Duodenal mucosa (tissue), 2 donors: ENCODE measurements around the gene CES4A.
"Not testable (repeated sequence)": the region's sequence is repeated elsewhere in the genome, so short reads cannot be mapped to it uniquely, and the experiment has no call there.

ENCODE experiments used
- H3K27ac ChIP-seq: one replicate; pipeline ENCODE4 v1.7.0; 2013; ENCODE audit warnings: low read depth, low read length
- H3K27me3 ChIP-seq, 2 donors: one replicate each; pipeline ENCODE4 v1.7.0; 2013; ENCODE audit warnings: low read length in 2 of 2, control low read depth in 1 of 2; ENCODE audit not compliant: insufficient read depth in 2 of 2, control insufficient read depth in 1 of 2
- H3K36me3 ChIP-seq, 2 donors: one replicate each; pipeline ENCODE4 v1.7.0; 2013; ENCODE audit warnings: low read length in 2 of 2, control low read depth in 1 of 2; ENCODE audit not compliant: insufficient read depth in 2 of 2, control insufficient read depth in 1 of 2
- H3K4me1 ChIP-seq, 2 donors: one replicate each; pipeline ENCODE4 v1.7.0; 2013; ENCODE audit warnings: low read length in 2 of 2, control low read depth in 1 of 2; ENCODE audit not compliant: insufficient read depth in 2 of 2, control insufficient read depth in 1 of 2
- H3K4me3 ChIP-seq, 2 donors: one replicate each; pipeline ENCODE4 v1.7.0; 2013; ENCODE audit warnings: low read length in 2 of 2, low read depth in 1 of 2
- H3K9ac ChIP-seq, 2 donors: one replicate each; pipeline ENCODE4 v1.7.0; 2013; ENCODE audit warnings: low read length in 2 of 2, low read depth in 1 of 2
- H3K9me3 ChIP-seq, 2 donors: one replicate each; pipeline ENCODE4 v1.7.0; 2013; ENCODE audit warnings: low read length in 2 of 2, control low read depth in 1 of 2; ENCODE audit not compliant: control insufficient read depth in 1 of 2

CES4A gene

DNA sequence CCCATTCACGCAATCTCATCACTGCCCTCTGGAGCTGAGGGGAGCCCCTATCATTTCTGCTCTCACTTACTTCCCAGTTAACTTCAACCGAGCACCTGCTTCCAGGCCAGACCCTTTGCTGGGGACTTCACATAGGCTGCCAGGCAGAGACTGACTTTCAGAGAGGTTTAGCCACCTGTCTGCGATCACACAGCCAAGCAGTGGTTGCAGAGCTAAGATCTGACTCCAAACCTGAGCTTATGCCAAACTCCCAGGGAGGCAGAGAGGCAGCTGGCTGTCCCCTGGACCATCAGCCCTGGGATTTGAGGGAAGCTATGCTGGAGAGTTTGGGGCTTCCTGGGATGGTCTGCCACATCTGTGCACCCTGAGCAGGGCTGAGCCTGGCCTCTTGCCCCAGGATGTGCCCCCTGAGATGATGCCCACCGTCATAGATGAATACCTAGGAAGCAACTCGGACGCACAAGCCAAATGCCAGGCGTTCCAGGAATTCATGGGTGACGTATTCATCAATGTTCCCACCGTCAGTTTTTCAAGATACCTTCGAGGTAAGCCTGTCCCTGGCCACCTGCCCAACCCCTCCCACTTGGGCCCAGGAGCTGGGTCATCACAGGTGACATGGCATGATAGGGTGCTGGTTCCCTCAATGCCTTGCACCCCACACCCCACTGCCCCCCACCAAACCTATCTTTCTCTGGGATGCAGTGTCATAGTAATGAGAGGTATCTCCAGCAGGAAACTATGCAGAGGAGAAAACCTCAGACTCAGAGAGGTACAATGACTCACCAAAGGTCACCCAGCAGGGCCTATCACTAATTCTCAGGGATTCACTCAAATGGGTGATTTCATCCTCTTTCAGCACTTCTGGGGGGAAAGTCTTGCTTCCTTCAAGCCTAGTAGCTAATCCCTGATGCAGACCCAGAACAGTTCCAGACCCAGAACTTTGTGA is 17.3 kb upstream of the CES4A start:
- H3K27me3 ChIP-seq = no peaks in the 10 kb centered on the region
- no peak overlapping the region for H3K27ac ChIP-seq

DNA sequence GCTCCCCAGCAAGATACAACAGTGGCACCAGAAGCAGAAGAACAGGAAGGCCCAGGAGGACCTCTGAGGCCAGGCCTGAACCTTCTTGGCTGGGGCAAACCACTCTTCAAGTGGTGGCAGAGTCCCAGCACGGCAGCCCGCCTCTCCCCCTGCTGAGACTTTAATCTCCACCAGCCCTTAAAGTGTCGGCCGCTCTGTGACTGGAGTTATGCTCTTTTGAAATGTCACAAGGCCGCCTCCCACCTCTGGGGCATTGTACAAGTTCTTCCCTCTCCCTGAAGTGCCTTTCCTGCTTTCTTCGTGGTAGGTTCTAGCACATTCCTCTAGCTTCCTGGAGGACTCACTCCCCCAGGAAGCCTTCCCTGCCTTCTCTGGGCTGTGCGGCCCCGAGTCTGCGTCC is 15.4 kb upstream of the CES4A start:
- H3K4me3 ChIP-seq = no peak overlapping the region
- no peak overlapping the region for H3K9ac ChIP-seq
- peaks cover 3 to 26% of the 10 kb centered on the region in 2 donors for H3K36me3 ChIP-seq
- H3K27me3 ChIP-seq = no peaks in the 10 kb centered on the region
- no peak overlapping the region for H3K27ac ChIP-seq
- H3K9me3 ChIP-seq = no peaks in the 10 kb centered on the region
- peaks cover 0 to 15% of the 10 kb centered on the region in 2 donors for H3K4me1 ChIP-seq

More for the DNA sequence above, 17.3 kb upstream of the CES4A start:
- no peaks in the 10 kb centered on the region for H3K9me3 ChIP-seq
- H3K9ac ChIP-seq = no peak overlapping the region
- peaks cover 0 to 8% of the 10 kb centered on the region in 2 donors for H3K4me1 ChIP-seq
- no peak overlapping the region for H3K4me3 ChIP-seq
- H3K36me3 ChIP-seq = peaks cover 6 to 45% of the 10 kb centered on the region in 2 donors

DNA sequence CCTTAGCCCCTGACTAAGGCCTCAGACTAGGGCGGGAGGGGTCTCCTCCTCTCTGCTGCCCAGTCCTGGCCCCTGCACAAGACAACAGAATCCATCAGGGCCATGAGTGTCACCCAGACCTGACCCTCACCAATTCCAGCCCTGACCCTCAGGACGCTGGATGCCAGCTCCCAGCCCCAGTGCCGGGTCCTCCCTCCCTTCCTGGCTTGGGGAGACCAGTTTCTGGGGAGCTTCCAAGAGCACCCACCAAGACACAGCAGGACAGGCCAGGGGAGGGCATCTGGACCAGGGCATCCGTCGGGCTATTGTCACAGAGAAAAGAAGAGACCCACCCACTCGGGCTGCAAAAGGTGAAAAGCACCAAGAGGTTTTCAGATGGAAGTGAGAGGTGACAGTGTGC is 14.7 kb upstream of the CES4A start:
- Histone ChIP-seq H3K27ac (no peak overlapping the region), H3K9ac (no peak overlapping the region), H3K36me3 (peaks cover 3 to 24% of the 10 kb centered on the region in 2 donors), H3K9me3 (no peaks in the 10 kb centered on the region), H3K4me3 (no peak overlapping the region), H3K27me3 (no peaks in the 10 kb centered on the region), H3K4me1 (peaks cover 0 to 15% of the 10 kb centered on the region in 2 donors)

DNA sequence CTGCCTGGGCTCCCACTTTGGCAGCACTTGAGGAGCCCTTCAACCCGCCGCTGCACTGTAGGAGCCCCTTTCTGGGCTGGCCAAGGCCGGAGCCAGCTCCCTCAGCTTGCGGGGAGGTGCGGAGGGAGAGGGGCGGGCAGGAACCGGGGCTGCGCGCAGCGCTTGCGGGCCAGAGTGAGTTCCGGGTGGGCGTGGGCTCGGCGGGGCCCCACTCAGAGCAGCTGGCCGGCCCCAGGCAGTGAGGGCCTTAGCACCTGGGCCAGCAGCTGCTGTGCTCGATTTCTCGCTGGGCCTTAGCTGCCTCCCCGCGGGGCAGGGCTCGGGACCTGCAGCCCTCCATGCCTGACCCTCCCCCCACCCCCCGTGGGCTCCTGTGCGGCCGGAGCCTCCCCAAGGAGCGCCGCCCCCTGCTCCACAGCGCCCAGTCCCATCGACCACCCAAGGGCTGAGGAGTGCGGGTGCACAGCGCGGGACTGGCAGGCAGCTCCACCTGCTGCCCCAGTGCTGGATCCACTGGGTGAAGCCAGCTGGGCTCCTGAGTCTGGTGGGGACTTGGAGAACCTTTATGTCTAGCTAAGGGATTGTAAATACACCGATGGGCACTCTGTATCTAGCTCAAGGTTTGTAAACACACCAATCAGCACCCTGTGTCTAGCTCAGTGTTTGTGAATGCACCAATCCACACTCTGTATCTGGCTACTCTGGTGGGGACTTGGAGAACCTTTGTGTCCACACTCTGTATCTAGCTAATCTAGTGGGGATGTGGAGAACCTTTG is 14.0 kb upstream of the CES4A start:
- Histone ChIP-seq H3K4me1 (peaks cover 0 to 15% of the 10 kb centered on the region in 2 donors), H3K36me3 (peaks cover under 1 to 21% of the 10 kb centered on the region in 2 donors)
- not testable (repeated sequence) for H3K4me3 ChIP-seq, H3K27me3 ChIP-seq, H3K9me3 ChIP-seq, H3K27ac ChIP-seq, H3K9ac ChIP-seq

DNA sequence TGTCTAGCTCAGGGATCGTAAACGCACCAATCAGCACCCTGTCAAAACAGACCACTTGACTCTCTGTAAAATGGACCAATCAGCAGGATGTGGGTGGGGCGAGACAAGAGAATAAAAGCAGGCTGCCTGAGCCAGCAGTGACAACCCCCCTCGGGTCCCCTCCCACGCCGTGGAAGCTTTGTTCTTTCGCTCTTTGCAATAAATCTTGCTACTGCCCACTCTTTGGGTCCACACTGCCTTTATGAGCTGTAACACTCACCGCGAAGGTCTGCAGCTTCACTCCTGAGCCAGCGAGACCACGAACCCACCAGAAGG is 13.5 kb upstream of the CES4A start:
- H3K4me3 ChIP-seq, H3K27me3 ChIP-seq, H3K27ac ChIP-seq, H3K9ac ChIP-seq, H3K9me3 ChIP-seq: not testable (repeated sequence)
- peaks cover 0 to 15% of the 10 kb centered on the region in 2 donors for H3K4me1 ChIP-seq
- H3K36me3 ChIP-seq = peaks cover 0 to 21% of the 10 kb centered on the region in 2 donors

DNA sequence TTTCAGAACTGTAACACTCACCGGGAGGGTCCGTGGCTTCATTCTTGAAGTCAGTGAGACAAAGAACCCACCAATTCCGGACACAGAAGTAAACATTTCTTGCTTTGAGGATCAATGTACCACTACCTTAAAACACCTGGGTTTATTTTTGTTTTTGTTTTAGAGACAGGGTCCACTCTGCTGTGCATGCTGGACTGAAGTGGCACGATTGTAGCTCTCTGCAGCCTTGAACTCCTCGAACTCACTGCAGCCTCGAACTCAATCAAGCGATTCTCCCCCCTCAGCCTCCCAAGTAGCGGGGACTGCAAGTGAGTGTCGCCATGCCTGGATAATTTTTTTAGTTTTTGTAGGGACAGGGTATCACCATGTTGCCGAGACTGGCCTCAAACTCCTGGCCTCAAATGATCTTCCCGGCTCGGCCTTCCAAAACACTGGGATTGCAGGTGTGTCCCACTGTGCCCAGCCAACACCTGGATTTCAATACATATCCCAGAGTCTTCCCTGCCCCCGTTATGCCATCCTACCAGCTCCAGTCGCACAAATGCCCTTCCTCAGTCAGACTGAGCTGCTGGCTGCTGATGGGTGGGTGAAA is 13.0 kb upstream of the CES4A start:
- Histone ChIP-seq H3K36me3 (peaks cover 0 to 19% of the 10 kb centered on the region in 2 donors), H3K4me1 (peaks cover 0 to 15% of the 10 kb centered on the region in 2 donors), H3K27ac (no peak overlapping the region), H3K9me3 (no peaks in the 10 kb centered on the region), H3K9ac (no peak overlapping the region), H3K4me3 (no peak overlapping the region), H3K27me3 (no peaks in the 10 kb centered on the region)

DNA sequence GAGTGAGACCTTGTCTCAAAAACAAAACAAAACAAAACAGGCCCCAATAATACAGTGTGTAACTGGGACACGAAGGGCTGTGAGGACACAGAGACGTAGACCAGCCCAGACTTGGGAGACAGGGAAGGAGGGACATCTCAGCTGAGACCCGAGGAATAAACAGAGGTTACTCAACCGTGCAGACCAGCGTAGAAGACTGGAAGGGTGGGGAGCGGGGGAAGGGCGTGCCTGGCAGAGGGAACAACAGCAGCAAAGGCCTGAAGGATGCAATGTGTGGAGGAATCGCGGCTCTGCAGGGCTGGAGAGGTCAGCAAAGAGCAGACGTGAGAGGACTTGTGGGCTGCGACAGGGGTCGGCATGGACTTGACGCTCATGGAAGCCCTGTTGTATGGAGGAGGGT is 11.6 kb upstream of the CES4A start:
- no peak overlapping the region for H3K27ac ChIP-seq
- no peaks in the 10 kb centered on the region for H3K27me3 ChIP-seq
- H3K4me1 ChIP-seq = peaks cover 0 to 15% of the 10 kb centered on the region in 2 donors
- no peak overlapping the region for H3K4me3 ChIP-seq
- peaks cover 0 to 8% of the 10 kb centered on the region in 2 donors for H3K36me3 ChIP-seq
- H3K9me3 ChIP-seq = no peaks in the 10 kb centered on the region
- H3K9ac ChIP-seq = no peak overlapping the region

DNA sequence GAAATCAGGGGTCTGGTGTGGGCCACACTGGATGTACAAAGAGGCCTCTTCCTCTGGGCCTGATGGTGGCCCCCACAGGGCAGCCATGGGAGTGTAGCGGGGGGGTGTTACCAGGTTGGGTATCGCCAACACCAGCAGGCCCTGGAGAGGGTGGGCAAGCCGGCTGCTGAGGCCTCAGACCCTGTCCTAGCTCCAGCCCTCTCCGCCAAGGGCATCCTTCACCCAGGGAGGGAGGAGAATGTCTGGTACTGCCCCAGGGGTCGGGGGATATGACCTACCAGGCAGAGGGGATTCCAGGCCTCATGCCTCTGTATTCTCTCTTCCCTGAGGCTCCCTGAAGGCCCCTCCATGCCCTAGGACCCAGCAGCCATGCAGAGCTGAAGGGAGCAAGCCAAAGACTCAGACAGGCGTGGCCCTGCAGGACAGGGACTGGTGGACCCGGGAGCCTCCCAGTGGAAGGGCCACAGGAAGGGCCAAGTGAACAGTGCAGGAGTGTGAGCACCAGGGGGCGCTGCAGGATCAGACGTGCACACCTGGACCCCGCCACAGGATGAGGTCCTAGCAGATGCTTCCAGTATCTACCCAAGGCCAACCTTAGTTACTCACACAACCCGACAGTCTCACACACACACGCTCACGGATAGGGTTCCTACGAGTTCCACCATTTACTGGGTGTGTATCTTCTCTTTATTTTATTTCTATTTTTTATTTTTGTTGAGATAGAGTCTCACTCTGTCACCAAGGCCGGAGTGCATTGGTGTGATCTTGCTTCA is 10.9 kb upstream of the CES4A start:
- peaks cover 0 to 15% of the 10 kb centered on the region in 2 donors for H3K4me1 ChIP-seq
- H3K27me3 ChIP-seq = no peaks in the 10 kb centered on the region
- H3K9me3 ChIP-seq = no peaks in the 10 kb centered on the region
- no peak overlapping the region for H3K4me3 ChIP-seq
- H3K9ac ChIP-seq = peak overlapping the region in 1 of 2 donors; percentile 25
- peaks cover 0 to 4% of the 10 kb centered on the region in 2 donors for H3K36me3 ChIP-seq
- H3K27ac ChIP-seq = no peak overlapping the region

DNA sequence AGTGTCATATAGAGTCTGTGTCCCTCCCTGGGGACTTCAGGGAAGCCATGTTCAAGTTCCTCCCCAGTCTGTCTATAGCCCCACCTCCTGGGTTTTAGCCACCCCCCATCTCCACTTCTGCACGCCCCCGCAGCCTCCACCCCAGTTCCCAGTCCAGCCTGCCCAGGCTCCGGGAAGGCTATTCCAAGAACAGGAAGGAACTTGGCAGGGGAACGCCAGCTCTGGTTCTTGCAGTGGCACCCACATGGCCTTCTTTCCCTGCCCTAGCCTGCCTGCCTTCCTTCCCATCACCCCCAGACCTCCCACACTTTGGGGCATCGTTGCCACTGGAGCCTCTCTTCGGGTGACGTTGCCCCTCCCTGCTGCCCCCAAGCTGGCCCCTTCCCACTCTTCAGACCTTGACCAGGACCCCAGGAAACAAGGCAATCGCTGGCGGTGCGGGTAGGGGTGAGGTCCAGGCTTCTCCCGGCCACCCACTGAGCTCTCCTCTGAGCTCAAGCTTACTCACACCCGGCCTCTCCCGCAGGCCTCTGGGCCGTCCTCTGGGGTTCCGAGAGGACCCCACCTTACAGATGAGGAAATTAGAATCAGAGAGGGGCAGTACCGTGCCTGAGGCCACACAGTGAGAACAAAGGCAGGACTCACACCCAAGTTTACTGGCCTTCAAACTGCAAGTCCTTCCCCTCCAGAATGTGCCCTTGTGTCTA is 9.2 kb upstream of the CES4A start:
- H3K27ac ChIP-seq = no peak overlapping the region
- no peaks in the 10 kb centered on the region for H3K36me3 ChIP-seq

More for the DNA sequence above, 9.2 kb upstream of the CES4A start:
- H3K9me3 ChIP-seq = no peaks in the 10 kb centered on the region
- H3K4me1 ChIP-seq = peaks cover 0 to 15% of the 10 kb centered on the region in 2 donors
- H3K9ac ChIP-seq = no peak overlapping the region
- no peak overlapping the region for H3K4me3 ChIP-seq
- H3K27me3 ChIP-seq = no peaks in the 10 kb centered on the region
